Neuron (in vitro differentiated cells): ENCODE results near the gene CELA2B.
"Not testable (repeated sequence)": the region's sequence is repeated elsewhere in the genome, so short reads cannot be mapped to it uniquely, and the experiment has no call there.

ENCODE experiments used
- H2AFZ ChIP-seq: one replicate; pipeline ENCODE4 v1.6.1; 2013; ENCODE audit warnings: low read depth, mild to moderate bottlenecking, inconsistent platforms, low read length, moderate library complexity
- H3K27me3 ChIP-seq: one replicate; pipeline ENCODE4 v1.6.1; 2013; ENCODE audit warnings: low read length; ENCODE audit not compliant: insufficient read depth
- H3K36me3 ChIP-seq: one replicate; pipeline ENCODE4 v1.6.1; 2013; ENCODE audit warnings: low read length; ENCODE audit not compliant: insufficient read depth
- H3K4me1 ChIP-seq: one replicate; pipeline ENCODE4 v1.6.1; 2013; ENCODE audit warnings: low read length; ENCODE audit not compliant: insufficient read depth
- H3K4me3 ChIP-seq: 2 replicates; pipeline ENCODE4 v1.5.1; 2013; ENCODE audit warnings: mild to moderate bottlenecking, low read length, moderate library complexity
- H3K9me3 ChIP-seq: one replicate; pipeline ENCODE4 v1.6.1; 2013; ENCODE audit warnings: low read length

CELA2B gene

DNA sequence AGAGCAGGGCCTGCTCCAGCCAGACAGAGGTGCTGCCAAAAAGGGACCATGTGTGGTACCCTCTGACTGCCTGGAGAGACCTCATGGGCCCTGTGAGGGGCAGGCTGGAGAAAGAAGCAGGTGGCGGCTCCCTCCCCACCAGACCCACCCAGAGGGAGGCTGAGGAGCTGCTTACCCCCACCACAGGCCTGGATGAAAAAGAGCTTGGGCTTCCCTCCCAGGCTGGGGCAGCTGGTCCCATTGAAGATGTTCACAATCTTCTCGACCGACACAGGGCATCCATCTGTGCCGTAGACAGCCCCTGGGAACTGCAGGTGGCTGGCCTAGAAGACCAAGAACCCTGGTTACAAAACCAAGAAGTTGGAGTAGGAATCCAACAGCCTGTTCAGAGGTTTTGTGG, 28.5 kb downstream of the CELA2B start:
- no peak overlapping the region for H3K4me3 ChIP-seq
- no peaks in the 10 kb centered on the region for H3K9me3 ChIP-seq
- no peaks in the 10 kb centered on the region for H3K27me3 ChIP-seq
- no peak overlapping the region for H2AFZ ChIP-seq
- H3K36me3 ChIP-seq: peaks cover 14% of the 10 kb centered on the region
- no peaks in the 10 kb centered on the region for H3K4me1 ChIP-seq

DNA sequence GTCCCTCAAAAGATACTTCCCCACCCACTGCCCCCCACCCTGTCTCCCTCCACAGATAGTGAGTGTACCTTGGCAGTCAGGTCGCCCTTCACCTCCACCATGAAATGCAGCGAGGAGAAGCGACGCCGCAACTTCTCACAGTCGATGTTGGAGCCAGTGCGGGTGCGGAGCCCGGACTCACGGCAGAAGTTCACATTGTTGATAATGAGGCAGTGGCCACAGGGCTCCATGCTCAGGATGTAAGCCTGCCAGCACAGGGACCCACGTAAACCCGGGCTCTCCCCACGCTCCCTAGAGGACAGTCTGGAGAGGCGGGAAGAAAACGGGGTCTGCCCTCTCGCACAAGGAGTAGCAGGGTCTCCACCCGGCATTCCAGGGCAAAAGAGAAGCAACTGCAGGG, 30.9 kb downstream of the CELA2B start:
- Histone ChIP-seq H3K27me3 (no peaks in the 10 kb centered on the region), H3K4me1 (no peaks in the 10 kb centered on the region), H3K4me3 (no peak overlapping the region), H3K9me3 (no peaks in the 10 kb centered on the region), H3K36me3 (peaks cover 14% of the 10 kb centered on the region), H2AFZ (no peak overlapping the region)

DNA sequence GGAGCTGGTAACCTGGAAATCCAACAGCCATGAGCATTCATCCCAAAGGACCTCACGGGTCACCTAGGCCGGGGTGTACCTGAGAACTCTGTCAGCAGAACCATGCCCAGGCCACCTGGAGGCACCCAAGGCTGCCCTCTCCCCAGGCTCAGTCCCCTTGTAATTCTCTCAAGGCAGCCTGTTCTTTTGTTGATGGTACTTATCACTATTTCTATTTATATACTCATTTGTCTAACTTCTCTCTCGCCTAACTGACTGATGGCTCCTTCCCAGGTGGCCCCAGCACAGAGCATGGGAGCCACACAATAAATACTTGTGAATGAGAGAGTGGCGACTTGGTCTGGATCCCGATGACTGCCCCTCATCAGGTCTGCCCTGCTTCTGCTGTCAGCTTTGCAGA, 31.4 kb downstream of the CELA2B start:
- Histone ChIP-seq H3K27me3 (no peaks in the 10 kb centered on the region), H3K9me3 (no peaks in the 10 kb centered on the region), H3K4me1 (no peaks in the 10 kb centered on the region), H3K36me3 (peaks cover 17% of the 10 kb centered on the region), H2AFZ (no peak overlapping the region), H3K4me3 (no peak overlapping the region)

DNA sequence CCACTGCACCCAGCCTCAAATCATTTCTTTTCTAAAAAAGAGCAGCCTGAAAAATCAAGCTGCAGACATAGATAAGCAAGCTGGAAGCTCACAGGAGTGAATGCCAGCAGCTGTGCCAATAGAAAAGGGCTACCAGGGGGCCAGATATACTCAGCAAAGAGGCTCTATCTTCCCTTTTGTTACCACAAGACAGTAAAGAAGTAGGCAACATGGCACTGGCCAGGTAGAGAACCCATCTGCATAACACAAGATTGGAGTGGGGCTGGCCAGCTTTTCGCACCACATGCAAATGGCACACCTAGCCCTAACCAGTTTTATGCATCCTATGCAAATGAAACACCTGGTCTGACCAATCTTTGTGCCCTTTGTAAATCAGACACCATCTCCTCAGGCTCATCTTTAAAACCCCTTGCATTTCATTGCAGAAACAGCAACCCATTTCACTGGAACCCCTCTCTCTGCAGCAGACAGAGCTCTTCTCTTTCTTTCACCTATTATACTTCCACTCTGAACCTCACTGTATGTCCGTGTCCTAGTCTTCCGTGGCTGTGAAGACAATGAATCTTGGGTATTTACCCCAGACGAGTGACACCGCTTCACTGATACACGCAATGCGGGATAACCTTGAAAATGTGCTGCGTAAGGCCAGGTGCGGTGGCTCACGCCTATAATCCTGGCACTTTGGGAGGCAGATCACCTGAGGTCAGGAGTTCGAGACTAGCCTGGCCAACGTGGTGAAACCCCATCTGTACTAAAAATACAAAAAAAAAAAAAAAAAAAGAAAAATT, 33.0 kb downstream of the CELA2B start:
- peaks cover 14% of the 10 kb centered on the region for H3K36me3 ChIP-seq
- peaks cover under 1% of the 10 kb centered on the region for H3K4me1 ChIP-seq
- no peaks in the 10 kb centered on the region for H3K9me3 ChIP-seq
- H3K27me3 ChIP-seq: no peaks in the 10 kb centered on the region
- H3K4me3 ChIP-seq: no peak overlapping the region
- no peak overlapping the region for H2AFZ ChIP-seq

DNA sequence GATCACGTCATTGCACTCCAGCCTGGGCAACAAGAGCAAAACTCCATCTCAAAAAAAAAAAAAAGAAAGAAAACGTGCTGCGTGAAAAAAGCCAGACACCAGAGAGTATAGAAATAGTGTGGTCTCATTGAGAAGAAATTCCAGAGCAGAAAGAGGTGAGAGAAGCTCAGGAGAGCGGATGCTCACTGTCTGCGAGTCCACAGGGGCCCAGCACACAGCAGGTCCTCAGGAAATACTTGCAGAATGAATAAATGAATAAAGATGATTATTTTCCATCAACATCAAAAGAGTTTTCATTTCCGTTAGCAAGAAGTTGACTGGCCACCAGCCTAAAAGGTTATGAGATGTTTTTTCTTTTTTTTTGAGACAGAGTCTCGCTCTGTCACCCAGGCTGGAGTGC, 33.7 kb downstream of the CELA2B start:
- Histone ChIP-seq H2AFZ (no peak overlapping the region), H3K27me3 (no peaks in the 10 kb centered on the region), H3K36me3 (peaks cover 9% of the 10 kb centered on the region), H3K4me3 (no peak overlapping the region), H3K9me3 (no peaks in the 10 kb centered on the region), H3K4me1 (peaks cover 6% of the 10 kb centered on the region)

DNA sequence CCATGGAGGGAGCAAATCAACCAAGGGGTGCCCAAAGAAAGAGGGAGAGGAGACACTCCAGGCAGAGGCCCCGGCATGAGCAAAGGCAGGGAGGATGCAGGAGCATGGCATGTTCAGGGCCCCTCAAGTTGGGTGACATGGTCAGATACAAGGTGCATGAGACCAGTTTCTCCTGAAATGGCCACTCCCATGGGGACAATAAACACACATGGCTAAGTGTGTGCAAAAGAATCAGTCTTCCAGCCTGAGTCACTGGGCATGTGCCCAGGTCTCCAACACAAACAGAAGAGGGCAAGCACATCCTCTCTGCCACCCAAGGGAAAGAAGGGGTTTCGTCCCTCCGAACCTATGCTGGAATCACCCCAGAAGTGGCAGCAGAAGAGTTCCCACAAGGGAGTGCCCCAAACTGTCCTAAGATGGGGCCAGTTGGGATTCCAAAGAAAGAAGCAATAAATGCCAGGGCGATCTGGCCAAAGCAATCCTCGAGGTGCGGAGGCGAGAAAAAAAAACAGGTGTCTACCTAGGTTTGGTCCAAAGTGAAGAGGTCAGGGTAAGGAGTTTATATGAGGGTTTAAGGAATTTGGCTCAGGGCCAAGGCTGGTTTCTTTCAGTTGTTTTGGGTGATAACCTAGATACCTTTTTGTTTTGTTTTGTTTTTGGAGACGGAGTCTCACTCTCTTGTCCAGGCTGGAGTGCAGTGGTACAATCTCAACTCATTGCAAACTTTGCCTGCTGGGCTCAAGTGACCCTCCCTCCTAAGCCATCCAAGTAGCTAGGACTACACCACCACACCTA, 34.9 kb downstream of the CELA2B start:
- Histone ChIP-seq H3K4me1 (peaks cover 6% of the 10 kb centered on the region), H3K36me3 (peaks cover 6% of the 10 kb centered on the region), H3K4me3 (no peak overlapping the region), H3K27me3 (no peaks in the 10 kb centered on the region), H3K9me3 (no peaks in the 10 kb centered on the region), H2AFZ (no peak overlapping the region)

DNA sequence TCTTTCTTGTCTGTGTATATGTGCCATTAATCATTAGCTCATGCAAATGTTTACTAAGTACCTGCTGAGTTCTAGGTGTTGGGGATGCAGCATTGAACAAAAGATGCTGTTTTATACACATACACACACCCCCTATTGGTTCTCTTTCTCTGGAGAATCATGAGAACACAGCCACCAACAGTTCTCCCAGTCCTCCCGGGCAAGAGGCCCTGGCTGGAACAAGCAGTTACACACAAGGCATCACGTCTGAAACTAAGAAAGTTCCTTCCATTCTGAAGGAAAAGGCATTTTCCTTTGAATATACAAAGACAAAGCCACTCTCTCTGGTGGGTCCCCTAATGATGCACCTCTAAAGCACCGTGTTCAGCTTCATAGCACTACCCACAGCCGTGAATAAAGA, 37.3 kb downstream of the CELA2B start:
- peaks cover 13% of the 10 kb centered on the region for H3K36me3 ChIP-seq
- no peak overlapping the region for H2AFZ ChIP-seq
- peaks cover 6% of the 10 kb centered on the region for H3K4me1 ChIP-seq
- no peak overlapping the region for H3K4me3 ChIP-seq
- no peaks in the 10 kb centered on the region for H3K9me3 ChIP-seq
- no peaks in the 10 kb centered on the region for H3K27me3 ChIP-seq

DNA sequence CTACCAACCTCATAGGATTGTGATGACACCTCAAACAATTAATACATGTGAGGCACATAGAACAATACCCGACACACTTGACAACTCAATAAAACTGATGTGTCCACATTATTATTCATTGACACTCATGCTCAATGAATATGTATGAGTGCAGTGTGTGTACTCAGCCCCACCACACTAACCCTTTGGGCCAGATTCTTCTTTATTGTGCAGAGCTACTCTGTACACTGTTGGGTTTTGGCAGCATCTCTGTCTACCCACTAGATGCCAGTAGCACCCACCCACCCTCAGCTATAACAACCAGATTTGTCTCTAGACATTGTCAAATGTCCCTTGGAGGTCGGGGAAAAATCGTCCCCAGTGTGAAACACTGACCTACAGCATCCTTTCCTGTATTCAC, 38.0 kb downstream of the CELA2B start:
- no peaks in the 10 kb centered on the region for H3K27me3 ChIP-seq
- peaks cover 6% of the 10 kb centered on the region for H3K4me1 ChIP-seq
- no peak overlapping the region for H2AFZ ChIP-seq
- H3K9me3 ChIP-seq: no peaks in the 10 kb centered on the region
- no peak overlapping the region for H3K4me3 ChIP-seq
- H3K36me3 ChIP-seq: peaks cover 13% of the 10 kb centered on the region

DNA sequence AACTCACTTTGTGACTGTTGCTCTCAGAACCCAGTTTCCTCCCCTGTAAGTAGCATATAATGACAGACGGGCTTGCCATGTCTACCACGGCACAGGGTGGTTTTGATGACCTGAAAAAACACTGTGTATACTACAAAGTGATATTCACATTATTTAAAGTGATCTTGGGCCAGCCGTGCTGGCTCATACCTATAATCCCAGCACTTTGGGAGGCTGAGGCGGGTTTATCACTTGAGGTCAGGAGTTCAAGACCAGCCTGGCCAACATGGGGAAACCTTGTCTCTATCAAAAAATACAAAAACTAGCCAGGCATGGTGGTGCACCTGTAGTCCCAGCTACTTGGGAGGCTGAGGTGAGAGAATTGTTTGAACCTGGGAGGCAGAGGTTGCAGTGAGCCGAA, 38.7 kb downstream of the CELA2B start:
- not testable (repeated sequence) for H2AFZ ChIP-seq

DNA sequence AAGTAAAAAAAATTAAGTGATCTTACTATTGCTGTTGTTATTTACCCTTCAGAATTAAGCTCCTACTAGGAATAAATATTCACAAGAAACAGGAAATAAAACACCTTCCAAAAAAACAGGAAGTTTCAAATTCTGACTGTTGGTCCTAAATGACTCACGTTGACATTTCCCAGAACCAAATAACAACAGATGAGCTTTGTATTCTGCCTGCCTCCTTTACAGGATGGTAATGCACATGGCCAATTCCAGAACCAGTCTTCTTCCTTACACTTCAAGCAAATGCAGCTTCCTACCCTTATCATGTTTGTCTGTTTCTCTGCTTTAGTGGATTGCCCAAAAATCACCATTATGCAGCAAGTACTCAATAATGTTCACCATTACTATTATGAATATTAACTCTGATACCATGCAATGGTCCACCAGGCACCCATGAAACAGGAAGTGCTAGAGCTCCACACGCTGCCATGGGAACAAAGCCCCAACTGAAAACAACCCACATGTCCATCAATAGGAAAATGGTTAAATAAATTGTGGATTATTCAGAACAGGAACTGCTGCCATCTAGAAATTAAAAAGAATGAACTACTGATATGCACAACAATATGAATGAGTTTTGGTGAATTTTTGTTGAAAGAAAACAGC, 39.2 kb downstream of the CELA2B start:
- Histone ChIP-seq H3K4me1 (peaks cover 6% of the 10 kb centered on the region), H3K27me3 (no peaks in the 10 kb centered on the region), H2AFZ (no peak overlapping the region), H3K36me3 (peaks cover 13% of the 10 kb centered on the region), H3K9me3 (no peaks in the 10 kb centered on the region), H3K4me3 (no peak overlapping the region)

More for the DNA sequence above, 38.7 kb downstream of the CELA2B start:
- H3K27me3 ChIP-seq, H3K9me3 ChIP-seq, H3K4me3 ChIP-seq, H3K4me1 ChIP-seq: not testable (repeated sequence)
- peaks cover 13% of the 10 kb centered on the region for H3K36me3 ChIP-seq

DNA sequence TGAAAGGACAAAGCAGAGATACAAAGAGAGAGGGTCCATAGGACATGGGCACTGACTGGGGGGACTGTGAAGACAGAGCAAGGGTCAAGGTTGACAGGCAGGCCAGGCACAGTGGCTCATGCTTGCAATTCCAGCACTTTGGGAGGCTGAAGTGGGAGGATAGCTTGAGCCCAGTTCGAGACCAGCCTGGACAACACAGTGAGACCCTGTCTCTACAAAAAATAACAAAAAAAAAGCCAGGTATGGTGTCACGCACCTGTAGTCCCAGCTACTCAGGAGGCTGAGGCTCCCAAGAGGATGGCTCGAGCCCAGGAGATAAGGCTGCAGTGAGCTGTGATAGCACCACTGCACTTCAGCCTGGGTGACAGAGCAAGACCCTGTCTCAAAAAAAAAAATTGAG, 43.7 kb downstream of the CELA2B start:
- Histone ChIP-seq H3K9me3 (no peaks in the 10 kb centered on the region), H3K36me3 (peaks cover 9% of the 10 kb centered on the region), H2AFZ (no peak overlapping the region), H3K27me3 (no peaks in the 10 kb centered on the region), H3K4me3 (no peak overlapping the region), H3K4me1 (peaks cover 11% of the 10 kb centered on the region)

DNA sequence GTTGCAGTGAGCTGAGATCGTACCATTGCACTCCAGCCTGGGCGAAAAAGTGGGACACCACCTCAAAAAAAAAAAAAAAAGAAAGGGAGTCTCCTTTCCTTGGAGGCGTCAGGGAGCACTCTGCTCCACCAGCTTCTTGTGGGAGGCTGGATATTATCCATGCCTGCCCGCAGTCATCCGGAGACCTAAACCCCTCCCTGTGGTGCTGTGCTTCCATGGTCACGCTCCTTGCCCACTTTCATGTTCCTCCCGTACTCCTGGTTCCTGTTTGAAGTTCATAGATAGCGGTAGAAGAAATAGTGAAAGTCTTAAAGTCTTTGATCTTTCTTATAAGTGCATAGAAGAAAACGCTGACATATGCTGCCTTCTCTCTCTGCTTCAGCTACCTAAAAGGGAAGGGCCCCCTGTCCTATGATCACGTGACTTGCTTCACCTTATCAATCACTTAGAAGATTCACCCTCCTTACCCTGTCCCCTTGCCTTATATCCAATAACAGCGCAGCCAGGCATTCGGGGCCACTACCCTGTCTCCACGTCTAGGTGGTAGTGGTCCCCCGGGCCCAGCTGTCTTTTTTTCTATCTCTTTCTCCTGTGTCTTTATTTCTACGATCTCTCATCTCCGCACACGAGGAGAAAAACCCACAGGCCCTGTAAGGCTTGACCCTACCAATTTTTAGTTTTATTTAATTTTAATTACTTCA, 45.5 kb downstream of the CELA2B start:
- not testable (repeated sequence) for H3K9me3 ChIP-seq, H3K36me3 ChIP-seq, H2AFZ ChIP-seq, H3K27me3 ChIP-seq, H3K4me3 ChIP-seq
- H3K4me1 ChIP-seq: peaks cover 20% of the 10 kb centered on the region

DNA sequence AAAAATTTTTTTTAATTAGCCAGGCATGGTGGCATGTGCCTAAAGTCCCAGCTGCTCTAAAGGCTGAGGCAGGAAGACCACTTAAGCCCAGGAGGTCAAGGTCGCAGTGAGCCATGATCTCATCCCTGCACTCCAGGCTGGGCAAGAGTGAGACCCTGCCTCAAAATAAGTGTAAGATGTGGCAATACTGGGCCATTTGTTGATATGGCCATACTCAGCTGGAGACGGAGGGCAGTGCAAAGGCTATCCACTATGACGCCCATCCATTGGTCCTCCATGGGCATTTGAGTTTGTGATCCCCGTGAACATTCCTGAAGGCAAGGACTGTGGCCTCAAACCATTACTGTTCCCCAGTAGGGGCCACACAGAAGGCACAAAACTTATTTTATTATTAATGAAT, 46.6 kb downstream of the CELA2B start:
- H3K36me3 ChIP-seq: peaks cover 1% of the 10 kb centered on the region
- H2AFZ ChIP-seq: no peak overlapping the region
- H3K4me3 ChIP-seq: no peak overlapping the region
- no peaks in the 10 kb centered on the region for H3K9me3 ChIP-seq
- no peaks in the 10 kb centered on the region for H3K27me3 ChIP-seq
- H3K4me1 ChIP-seq: peaks cover 23% of the 10 kb centered on the region
